ENCODE measurements around the gene ADO. TPM values are rescaled to one million over a fixed set of nuclear protein-coding genes. Genes with fewer than 3 reads are reported as not detected.
A peak's percentile ranks its signal among the peaks of the same experiment; 100 is the strongest.

Gene ADO
- total and polyA plus RNA-seq, 2 of the 4 experiments (the other 2 are of a cell fraction), result 8.0 to 8.1 TPM

- no peak for TF ChIP-seq ELK1 (IDR thresholded peaks at IDR 0.05; ENCODE audit: borderline replicate concordance, low read depth, low read length)
Measured at GRCh38 chr10:62817766-62818425, 13.4 kb downstream of the ADO start (continued).

- no peak for DNase-seq
Measured at GRCh38 chr10:62818426-62819011, 14.0 kb downstream of the ADO start.

More at GRCh38 chr10:62818426-62819011, 14.0 kb downstream of the ADO start:
- Histone ChIP-seq H2AK9ac (replicated peaks; ENCODE audit: low read depth, low read length, poor library complexity) (no peak overlapping the region), H4K8ac (ENCODE audit: low read depth in 2 of 2, low read length in 2 of 2) (no peak overlapping the region), H4K5ac (ENCODE audit: low read depth, low read length) (no peak overlapping the region), H3K79me1 (ENCODE audit: low read depth in 1 of 2, low read length in 2 of 2) (no peaks in the 10 kb centered on the region), H3K27ac (ENCODE audit: insufficient read depth, low read length) (no peak overlapping the region), H3K4me2 (ENCODE audit: low read depth, low read length) (peak overlapping the region; percentile 65), H2BK120ac (ENCODE audit: low read depth, low read length) (no peak overlapping the region), H3K23ac (ENCODE audit: low read depth, low read length) (no peak overlapping the region), H3K18ac (ENCODE audit: low read depth, low read length) (no peak overlapping the region), H3K9ac (ENCODE audit: low read depth, low read length) (no peak overlapping the region), H3K9me3 (ENCODE audit: control insufficient read depth, insufficient read depth, low read length) (no peaks in the 10 kb centered on the region), H3K14ac (replicated peaks; ENCODE audit: low read depth, low read length) (no peak overlapping the region), H2BK20ac (ENCODE audit: low read depth, low read length) (no peak overlapping the region), H2AFZ (replicated peaks; ENCODE audit: low read length, poor library complexity) (no peak overlapping the region), H4K20me1 (ENCODE audit: insufficient read depth, low read length) (peaks cover 14% of the 10 kb centered on the region), H3K27me3 (ENCODE audit: control insufficient read depth, insufficient read depth, low read length) (peaks cover 50% of the 10 kb centered on the region), H2BK15ac (ENCODE audit: low read depth, low read length) (no peak overlapping the region), H2BK5ac (ENCODE audit: low read depth, low read length, poor library complexity, severe bottlenecking) (no peak overlapping the region), H3K4me1 (ENCODE audit: control insufficient read depth, insufficient read depth, low read length) (peaks cover 7% of the 10 kb centered on the region; the same call in 1 of the 2 replicates), H3K9me1 (ENCODE audit: insufficient read depth, low read length) (no peaks in the 10 kb centered on the region), H4K91ac (ENCODE audit: insufficient read depth, low read depth, low read length) (no peak overlapping the region), H3K4ac (ENCODE audit: low read depth, low read length) (no peak overlapping the region), H3K36me3 (ENCODE audit: control insufficient read depth, insufficient read depth, low read length) (no peaks in the 10 kb centered on the region), H2AK5ac (ENCODE audit: low read depth, low read length) (no peak overlapping the region), H3K4me3 (ENCODE audit: insufficient read depth, low read depth, low read length) (peak overlapping the region; percentile 16), H3K56ac (ENCODE audit: extremely low read depth, insufficient read depth, low read length) (no peak overlapping the region)
- POLR2A ChIA-PET (ENCODE audit: unreplicated experiment), result interaction anchor here (0.5 to 0.6 kb wide), 2 partner anchors 204 to 327 kb away, joined by 3 to 5 read pairs; no protein-coding TSS in a partner anchor
- BruUV-seq (replicated peaks), result no TSS peak
- dilution Hi-C loops (cut with HindIII; ENCODE audit: low sequenced_read_pairs, unreplicated experiment) (no loop called here), intact Hi-C loops (cut with micrococcal nuclease) (loop anchor here (1.0 to 5.0 kb wide), 5 partner anchors 208 to 551 kb away; partner anchors contain the start of gene RTKN2), in situ Hi-C loops (cut with MboI; ENCODE audit: low sequenced_read_pairs) (loop anchor here (10.0 to 25.0 kb wide), 3 partner anchors 336 to 781 kb away; partner anchors contain the start of gene RTKN2)
- no peak for TF ChIP-seq RCOR1 (IDR thresholded peaks at IDR 0.05; ENCODE audit: insufficient replicate concordance, low read length)
- TF ChIP-seq CTCF (conservative IDR thresholded peaks at IDR 0.05; ENCODE audit: low read depth, low read length), result peak; percentile 27; the same call in 1 of the 2 replicates
- no peak for TF ChIP-seq SMC3 (IDR thresholded peaks at IDR 0.05; ENCODE audit: low read depth, low read length)
- TF ChIP-seq BHLHE40 (IDR thresholded peaks at IDR 0.05; ENCODE audit: low read depth, low read length), result 0 out of 2 replicates have a peak, but pooled peaks have one; percentile 3
- TF ChIP-seq USF2 (IDR thresholded peaks at IDR 0.05; ENCODE audit: low read depth, low read length), result no peak
- TF ChIP-seq RFX5 (IDR thresholded peaks at IDR 0.05; ENCODE audit: low read depth, low read length), result no peak
- no peak for ATAC-seq (ENCODE audit: low read depth)
- CTCF ChIA-PET, result interaction anchor here (1.0 to 2.6 kb wide), 5 partner anchors 13 to 327 kb away, joined by 3 to 18 read pairs (median 4); partner anchors contain the start of gene ADO
- WGBS, 2 experiments (ENCODE audit: extremely low coverage in 2 of 2, insufficient read length in 1 of 2), result 4% methylated on average over 23 of the region's 65 CpGs; no CpG with 5 or more reads in 1 of the 2 experiments

Measured in IMR-90 (cell line).